ENCODE results near the gene EXOC2.

Gene EXOC2

GRCh38 chr6:677919-678318, 15.0 kb downstream of the EXOC2 start:
- no peaks in the 10 kb centered on the region for H3F3A ChIP-seq (ENCODE audit: control insufficient read depth, insufficient read depth)
- no peaks in the 10 kb centered on the region for H3K4me1 ChIP-seq (ENCODE audit: control insufficient read depth, low read length)
- no peak overlapping the region for H3K27ac ChIP-seq (ENCODE audit: low read depth, low read length)
- H4K20me1 ChIP-seq (ENCODE audit: control insufficient read depth, insufficient read depth, low read depth, low read length), result peaks cover 2% of the 10 kb centered on the region; the same call in 1 of the 2 replicates
- TF ChIP-seq, protein P1, sequence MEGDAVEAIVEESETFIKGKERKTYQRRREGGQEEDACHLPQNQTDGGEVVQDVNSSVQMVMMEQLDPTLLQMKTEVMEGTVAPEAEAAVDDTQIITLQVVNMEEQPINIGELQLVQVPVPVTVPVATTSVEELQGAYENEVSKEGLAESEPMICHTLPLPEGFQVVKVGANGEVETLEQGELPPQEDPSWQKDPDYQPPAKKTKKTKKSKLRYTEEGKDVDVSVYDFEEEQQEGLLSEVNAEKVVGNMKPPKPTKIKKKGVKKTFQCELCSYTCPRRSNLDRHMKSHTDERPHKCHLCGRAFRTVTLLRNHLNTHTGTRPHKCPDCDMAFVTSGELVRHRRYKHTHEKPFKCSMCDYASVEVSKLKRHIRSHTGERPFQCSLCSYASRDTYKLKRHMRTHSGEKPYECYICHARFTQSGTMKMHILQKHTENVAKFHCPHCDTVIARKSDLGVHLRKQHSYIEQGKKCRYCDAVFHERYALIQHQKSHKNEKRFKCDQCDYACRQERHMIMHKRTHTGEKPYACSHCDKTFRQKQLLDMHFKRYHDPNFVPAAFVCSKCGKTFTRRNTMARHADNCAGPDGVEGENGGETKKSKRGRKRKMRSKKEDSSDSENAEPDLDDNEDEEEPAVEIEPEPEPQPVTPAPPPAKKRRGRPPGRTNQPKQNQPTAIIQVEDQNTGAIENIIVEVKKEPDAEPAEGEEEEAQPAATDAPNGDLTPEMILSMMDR (IDR thresholded peaks at IDR 0.05; ENCODE audit: low read depth, low read length, poor library complexity, severe bottlenecking), result no peak
- TF ChIP-seq EZH2phosphoT487 (IDR thresholded peaks at IDR 0.05; ENCODE audit: borderline replicate concordance, low read length), result no peak
- H3K4me2 ChIP-seq (ENCODE audit: low read length), result no peak overlapping the region
- no peaks in the 10 kb centered on the region; the same call in 1 of the 2 replicates for H3K36me3 ChIP-seq (ENCODE audit: control insufficient read depth, low read length)
- H3K9me2 ChIP-seq (replicated peaks; ENCODE audit: control insufficient read depth, low read length), result no peaks in the 10 kb centered on the region
- no peak overlapping the region for H3K4me3 ChIP-seq (ENCODE audit: low read length)
- H3K79me2 ChIP-seq (ENCODE audit: control insufficient read depth, low read length), result peaks cover 24% of the 10 kb centered on the region
- no peaks in the 10 kb centered on the region for H3K27me3 ChIP-seq (ENCODE audit: control insufficient read depth, low read length)
- no peaks in the 10 kb centered on the region for H3K9me3 ChIP-seq (ENCODE audit: control insufficient read depth, insufficient read depth, low read length)

- no peaks in the 10 kb centered on the region for H3K9me2 ChIP-seq (replicated peaks; ENCODE audit: control insufficient read depth, low read length)
- no peaks in the 10 kb centered on the region for H3K27me3 ChIP-seq (ENCODE audit: control insufficient read depth, low read length)
- H3K79me2 ChIP-seq (ENCODE audit: control insufficient read depth, low read length), result peaks cover 16% of the 10 kb centered on the region
- H3K9me3 ChIP-seq (ENCODE audit: control insufficient read depth, insufficient read depth, low read length), result no peaks in the 10 kb centered on the region
- TF ChIP-seq, protein P1 (IDR thresholded peaks at IDR 0.05; ENCODE audit: low read depth, low read length, poor library complexity, severe bottlenecking), result no peak
- no peak for TF ChIP-seq EZH2phosphoT487 (IDR thresholded peaks at IDR 0.05; ENCODE audit: borderline replicate concordance, low read length)
- no peak overlapping the region for H3K4me2 ChIP-seq (ENCODE audit: low read length)
- H3K4me1 ChIP-seq (ENCODE audit: control insufficient read depth, low read length), result no peaks in the 10 kb centered on the region
- no peaks in the 10 kb centered on the region for H4K20me1 ChIP-seq (ENCODE audit: control insufficient read depth, insufficient read depth, low read depth, low read length)
- H3K27ac ChIP-seq (ENCODE audit: low read depth, low read length), result no peak overlapping the region
- no peak overlapping the region for H3K4me3 ChIP-seq (ENCODE audit: low read length)
- no peaks in the 10 kb centered on the region for H3K36me3 ChIP-seq (ENCODE audit: control insufficient read depth, low read length)
- no peaks in the 10 kb centered on the region for H3F3A ChIP-seq (ENCODE audit: control insufficient read depth, insufficient read depth)
Observed at GRCh38 chr6:674956-675355, 18.0 kb downstream of the EXOC2 start.

DNA sequence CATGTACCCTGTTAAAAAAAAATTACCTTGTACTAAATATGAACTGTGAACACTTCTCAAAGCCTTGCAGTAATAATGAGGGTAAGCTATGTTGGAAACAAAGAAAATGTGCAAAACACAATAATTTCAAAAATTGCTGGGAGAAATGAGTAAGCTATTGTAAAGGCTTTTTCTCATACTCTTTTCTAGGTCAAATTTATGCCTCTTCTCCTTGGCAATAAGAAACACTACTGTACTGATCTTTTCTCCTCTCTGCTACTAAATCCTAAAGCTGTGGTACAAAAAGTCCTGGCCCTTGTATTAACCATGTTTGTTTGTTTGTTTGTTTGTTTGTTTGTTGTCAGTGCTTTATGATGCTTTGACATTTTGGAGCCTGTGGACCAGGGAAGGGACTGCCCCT, 18.5 kb downstream of the EXOC2 start:
- Histone ChIP-seq H3K4me3 (ENCODE audit: low read length) (no peak overlapping the region), H3K27me3 (ENCODE audit: control insufficient read depth, low read length) (no peaks in the 10 kb centered on the region), H3K9me3 (ENCODE audit: control insufficient read depth, insufficient read depth, low read length) (no peaks in the 10 kb centered on the region), H3K27ac (ENCODE audit: low read depth, low read length) (no peak overlapping the region), H3F3A (ENCODE audit: control insufficient read depth, insufficient read depth) (no peaks in the 10 kb centered on the region), H3K79me2 (ENCODE audit: control insufficient read depth, low read length) (peaks cover 16% of the 10 kb centered on the region), H3K4me2 (ENCODE audit: low read length) (no peak overlapping the region), H3K36me3 (ENCODE audit: control insufficient read depth, low read length) (no peaks in the 10 kb centered on the region), H3K4me1 (ENCODE audit: control insufficient read depth, low read length) (no peaks in the 10 kb centered on the region), H3K9me2 (replicated peaks; ENCODE audit: control insufficient read depth, low read length) (no peaks in the 10 kb centered on the region), H4K20me1 (ENCODE audit: control insufficient read depth, insufficient read depth, low read depth, low read length) (no peaks in the 10 kb centered on the region)
- TF ChIP-seq, protein P1 (IDR thresholded peaks at IDR 0.05; ENCODE audit: low read depth, low read length, poor library complexity, severe bottlenecking), result no peak
- TF ChIP-seq EZH2phosphoT487 (IDR thresholded peaks at IDR 0.05; ENCODE audit: borderline replicate concordance, low read length), result no peak

All from DOHH2 (cell line).